Suppressor macrophage (primary cell): ENCODE measurements around the gene DCAF10.
"Not testable (repeated sequence)": the region's sequence is repeated elsewhere in the genome, so short reads cannot be mapped to it uniquely, and the experiment has no call there.

Experiments
- DNase-seq, 4 experiments: peaks; one replicate each; pipeline ENCODE4 v3.0.0-alpha.2; 2020 to 2022

The DCAF10 gene

DNA sequence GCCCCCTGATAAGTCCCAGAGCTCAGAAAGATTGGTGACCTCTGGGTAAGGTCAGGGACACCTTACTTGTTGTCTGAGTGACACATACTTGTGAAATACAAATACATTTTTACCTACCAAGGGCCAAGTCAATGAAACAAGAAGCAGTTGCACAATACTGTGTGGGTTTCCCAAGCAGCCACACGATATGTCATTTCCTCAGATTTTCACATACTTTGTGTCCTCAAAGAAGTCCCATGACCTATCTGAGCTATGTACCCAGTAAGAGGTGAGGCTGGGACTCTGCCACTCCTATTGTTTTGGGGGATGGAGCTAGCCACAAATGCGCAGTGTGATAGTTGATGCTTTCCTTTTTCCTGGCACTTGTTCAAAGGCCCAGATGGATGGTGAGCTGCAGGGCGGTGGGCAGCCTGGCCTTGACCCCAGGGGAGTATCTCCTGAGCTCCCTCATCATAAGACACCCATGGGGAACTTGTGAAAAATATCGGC is 108.1 kb downstream of the DCAF10 start:
- DNase-seq: peak; percentile 77 to 96 (median 90)

DNA sequence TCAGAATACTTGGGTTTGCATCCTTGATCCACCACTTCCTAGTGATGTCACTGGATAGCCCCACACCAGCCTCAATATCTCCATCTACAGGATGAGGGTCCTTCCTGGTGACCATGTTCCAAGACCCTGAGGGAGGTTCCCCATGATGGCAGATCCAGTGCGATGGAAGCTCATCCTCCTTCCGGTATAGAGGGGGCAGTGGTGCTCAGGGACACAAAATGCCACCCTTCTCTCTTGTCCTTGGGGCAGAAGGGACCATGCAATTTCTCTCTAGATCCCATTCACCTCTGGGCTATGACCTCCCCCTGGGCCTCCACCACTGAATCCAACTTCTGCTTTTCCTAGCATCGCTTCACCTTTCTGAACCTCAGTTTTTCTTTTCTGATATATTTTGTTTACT is 108.7 kb downstream of the DCAF10 start:
- DNase-seq: no peak

DNA sequence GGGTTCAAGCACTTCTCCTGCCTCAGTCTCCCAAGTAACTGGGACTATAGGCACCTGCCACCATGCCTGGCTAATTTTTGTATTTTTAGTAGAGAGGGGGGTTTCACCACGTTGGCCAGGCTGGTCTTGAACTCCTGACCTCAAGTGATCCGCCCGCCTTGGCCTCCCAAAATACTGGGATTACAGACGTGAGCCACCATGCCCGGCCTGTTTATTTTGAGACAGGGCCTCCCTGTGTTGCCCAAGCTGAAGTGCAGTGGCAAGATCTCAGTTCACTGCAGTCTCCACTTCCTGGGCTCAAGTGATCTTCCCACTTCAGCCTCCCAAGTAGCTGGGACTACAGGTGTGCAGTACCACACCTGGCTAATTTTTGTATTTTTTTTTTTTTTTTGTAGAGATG is 109.2 kb downstream of the DCAF10 start:
- not testable (repeated sequence) for DNase-seq

DNA sequence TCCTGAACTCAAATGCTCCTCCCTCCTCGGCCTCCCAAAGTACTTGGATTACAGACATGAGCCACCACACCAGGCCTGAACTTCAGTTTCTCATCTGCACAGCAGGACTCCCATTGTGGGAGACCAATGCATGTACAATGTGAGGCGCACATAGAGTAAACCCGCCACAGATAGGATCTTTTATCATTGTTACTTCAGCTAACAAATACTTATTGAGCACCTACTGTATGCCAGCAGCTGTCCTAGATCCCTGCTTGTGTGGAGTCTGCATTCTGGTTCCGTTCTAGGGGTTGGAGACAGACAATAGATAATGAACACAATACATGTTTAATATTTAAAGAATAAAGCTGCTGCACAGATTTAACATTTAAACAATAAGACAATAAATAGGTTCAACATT is 109.7 kb downstream of the DCAF10 start:
- no peak for DNase-seq

DNA sequence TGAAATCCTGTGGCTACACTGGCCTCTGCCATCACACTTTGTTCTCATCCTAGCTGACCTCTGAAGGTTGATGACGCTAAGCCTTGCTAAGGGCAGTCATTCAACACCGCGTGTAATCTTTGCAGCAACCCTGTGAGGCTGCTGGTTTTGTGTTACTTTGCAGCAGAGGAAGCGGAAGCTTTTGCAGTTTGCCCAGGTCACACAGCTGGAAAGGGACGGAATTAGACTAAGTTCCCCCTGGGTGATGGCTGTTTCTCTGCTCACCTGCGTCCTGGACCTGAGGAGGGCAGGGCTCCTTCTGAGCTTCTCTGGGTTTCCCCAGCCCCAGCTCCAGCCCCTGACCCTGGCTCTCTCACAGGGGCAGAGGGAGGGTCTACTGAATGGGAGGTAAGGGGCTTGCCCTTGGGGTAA is 110.7 kb downstream of the DCAF10 start:
- DNase-seq: peak in 2 of 4 experiments; percentile 22 to 42

DNA sequence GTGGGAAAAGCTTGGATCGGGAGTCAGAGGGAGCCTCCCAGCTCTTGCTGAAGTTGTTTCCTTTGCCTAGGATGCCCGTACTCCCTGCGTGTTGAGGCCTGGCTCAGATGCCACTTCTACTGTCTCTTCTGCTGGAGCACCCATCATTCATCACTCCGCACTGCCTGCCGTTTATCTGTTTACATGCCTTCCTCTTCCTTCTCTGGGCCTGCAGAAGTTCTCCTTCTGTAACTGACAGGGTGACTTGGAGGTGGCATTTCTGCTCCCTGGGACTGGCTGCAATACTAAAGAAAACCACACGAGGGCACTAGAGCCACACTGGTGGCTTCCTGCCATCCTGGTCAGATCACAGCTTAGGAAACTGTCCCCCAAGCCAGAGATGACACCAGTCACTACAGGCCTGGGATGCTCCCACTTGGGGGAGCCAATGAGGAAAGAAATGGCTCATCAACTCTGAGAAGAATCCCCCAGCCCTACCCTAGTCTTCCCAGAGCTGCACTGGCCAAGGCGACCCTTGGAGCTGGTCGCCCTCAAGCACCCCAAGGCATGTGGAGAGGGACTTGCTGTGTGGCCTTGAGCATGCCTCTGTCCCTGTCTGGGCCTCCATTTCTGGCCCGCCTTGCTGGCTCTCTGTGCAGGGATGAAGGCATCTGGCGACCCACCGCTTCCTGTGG is 113.0 kb downstream of the DCAF10 start:
- DNase-seq: peak; percentile 93 to 99 (median 94)

DNA sequence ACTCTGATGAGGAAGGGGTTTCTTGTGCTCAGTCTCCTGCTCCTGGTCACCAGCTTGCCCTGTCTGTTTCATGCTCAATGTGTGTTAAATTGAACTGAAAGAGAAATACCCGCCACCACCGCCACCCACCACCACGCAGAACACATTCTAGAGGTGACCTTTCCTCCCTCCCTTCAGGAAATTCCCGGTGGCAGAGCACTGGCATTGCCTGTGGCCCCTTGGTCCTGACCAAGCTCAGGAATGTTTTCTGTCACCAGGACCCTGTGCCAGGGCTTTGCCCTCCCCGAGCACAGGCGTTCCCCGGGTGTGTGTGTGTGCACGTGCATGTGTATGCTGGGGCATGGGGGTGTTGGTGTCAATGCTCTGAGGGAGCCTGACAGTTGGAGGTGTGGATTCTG is 113.6 kb downstream of the DCAF10 start:
- DNase-seq: no peak

DNA sequence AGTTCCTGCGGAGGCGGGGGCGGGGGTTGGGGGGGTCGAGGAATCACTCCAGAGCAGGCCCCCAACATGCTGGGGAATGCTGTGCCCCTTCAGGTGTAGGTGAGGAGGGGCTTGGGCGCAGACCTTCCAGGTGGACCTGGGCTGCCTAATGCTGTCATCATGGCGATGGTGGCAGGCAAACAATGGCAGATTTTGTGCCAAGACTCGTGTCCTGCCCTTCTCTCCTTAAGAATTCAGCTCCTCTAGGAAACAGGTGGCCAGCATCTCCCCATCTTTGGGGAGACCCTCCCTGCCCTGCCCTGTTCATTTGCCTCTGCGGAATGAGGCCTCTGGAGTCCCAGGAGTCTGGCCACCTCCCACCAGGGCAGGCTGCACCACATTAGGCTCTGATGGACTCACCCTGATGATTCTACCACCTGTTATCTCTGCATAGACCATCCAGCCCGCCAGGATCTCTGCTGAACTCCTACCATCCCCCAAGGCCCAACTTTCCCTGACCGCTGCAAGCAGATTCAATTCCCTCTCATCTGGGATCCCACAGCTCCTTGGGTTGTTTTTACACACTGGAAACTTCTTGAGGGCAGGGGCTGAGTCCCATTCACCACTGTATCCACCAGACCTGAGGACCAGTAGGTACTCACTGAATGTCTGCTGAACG is 114.2 kb downstream of the DCAF10 start:
- DNase-seq: no peak

DNA sequence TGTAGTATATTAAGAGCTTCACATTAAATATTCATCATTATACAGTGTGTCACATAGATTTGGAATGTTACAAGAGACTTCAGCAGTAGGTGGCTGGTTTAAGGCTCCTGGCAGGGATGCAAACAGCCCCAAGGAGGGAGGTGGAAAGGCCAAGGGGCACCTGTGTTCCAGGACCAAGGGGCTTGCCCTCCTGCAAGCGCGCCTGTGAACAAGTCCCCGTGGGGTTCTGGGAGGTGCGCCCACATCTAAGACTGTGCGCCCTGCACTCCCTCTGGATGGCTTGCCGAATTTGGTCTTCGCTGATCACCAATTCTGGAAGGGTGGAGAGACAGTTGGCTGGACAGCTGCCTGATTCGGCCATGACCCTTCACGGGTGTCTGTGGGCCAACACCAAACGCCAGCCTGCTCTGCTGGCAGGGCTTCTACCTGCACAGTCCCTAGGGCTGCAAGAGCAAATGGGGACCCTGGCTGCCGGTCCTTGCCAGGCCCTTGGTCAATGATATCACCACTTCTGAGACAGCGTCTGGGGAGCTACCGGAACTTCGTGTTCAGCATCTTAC is 115.4 kb downstream of the DCAF10 start:
- DNase-seq: no peak

DNA sequence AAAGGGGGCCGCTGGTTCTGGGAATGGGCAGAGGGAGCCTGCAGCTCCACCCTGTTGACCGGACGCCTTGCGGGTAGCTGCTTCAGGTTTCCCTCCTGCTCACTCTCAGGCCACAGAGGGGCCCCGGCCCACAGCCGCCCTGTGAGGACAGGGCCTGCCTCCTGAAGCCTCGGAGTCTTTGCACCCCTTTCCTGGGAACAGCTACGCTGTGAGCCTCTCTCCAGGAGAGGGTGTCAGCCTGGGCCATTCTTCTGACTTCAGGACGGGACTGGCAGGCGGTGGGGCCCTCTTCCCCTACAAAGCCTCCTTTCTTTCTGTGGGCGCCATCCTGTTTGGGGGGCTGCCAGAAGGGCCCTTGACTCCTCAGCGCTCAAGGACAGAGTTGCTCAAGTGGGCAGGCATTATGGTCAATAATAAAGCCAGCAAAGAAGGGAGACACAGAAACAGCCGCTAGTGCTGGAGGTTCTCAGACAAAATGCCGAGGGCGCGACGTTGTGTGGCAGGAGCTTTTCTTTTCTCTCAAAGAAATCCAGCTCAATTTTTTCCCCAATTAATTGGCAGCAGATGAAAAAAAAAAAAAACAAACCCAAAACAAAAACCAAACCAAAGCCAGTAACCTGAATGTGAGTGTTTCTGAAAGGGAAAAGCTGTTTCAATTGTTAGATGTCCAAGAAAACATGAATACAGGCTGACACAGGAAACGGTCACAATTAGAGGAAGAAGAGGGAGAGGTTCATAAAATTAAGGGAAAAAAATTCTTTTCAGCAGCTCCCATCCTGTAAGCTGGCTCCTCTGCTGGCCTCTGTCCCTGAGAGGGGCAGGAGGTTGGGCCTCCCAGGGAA is 116.1 kb downstream of the DCAF10 start:
- DNase-seq: no peak
